GM19395 (cell line): ENCODE data around the gene FGD5.
"Not testable (repeated sequence)": the region's sequence is repeated elsewhere in the genome, so short reads cannot be mapped to it uniquely, and the experiment has no call there.

Source experiments
- ATAC-seq: cut with Tn5 transposase; IDR thresholded peaks from one replicate; pipeline ENCODE4 v1.9.1; 2021; ENCODE audit warnings: mild to moderate bottlenecking, moderate library complexity; ENCODE audit not compliant: unreplicated experiment

The FGD5 gene

DNA sequence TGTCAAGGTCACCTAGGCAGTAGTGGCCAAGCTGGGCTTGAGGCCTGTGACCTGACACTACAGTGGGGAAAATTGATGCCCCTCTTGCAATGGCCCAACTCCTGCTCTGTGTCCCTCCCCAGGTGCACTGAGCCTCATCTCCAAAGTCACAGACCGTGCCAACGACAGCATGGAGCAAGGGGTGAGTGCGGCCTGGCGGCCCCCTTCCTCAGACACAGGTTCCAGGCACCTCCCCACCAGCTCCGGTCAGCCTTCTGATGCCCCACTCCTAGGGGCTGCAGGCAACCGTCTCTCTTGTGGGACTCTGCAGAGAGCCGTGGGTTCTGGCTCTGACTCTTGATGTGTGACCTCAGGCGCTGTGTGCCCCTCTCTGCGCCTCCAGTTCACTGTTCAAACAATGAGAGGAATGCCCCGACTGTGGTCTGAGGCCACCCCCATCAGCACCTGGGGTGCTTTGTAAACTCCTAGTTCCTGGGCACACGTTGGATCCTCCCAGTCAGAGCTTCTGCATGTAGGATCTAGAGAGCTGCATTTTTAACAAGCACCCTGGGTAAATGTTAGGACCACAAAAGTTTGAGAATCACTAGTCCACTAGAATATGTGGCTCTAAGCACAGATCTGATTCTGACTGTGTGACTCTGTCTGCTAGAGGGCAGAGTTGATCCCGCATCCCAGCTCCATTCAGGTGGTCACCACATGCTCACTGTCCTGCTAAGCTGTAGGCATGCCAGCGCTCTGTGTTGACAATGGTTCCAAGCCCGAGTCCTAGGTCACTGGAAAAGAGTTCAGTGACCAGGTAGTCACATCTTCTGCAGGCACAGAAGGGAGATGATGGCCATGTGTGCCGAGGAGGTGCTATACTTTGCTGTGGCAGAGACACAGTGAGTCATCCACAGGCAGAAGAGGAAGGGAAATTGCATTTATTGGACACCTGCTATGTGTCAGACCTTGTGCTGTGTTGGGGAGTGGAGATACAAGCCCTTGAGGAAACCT, 82.4 kb downstream of the FGD5 start:
- no peak for ATAC-seq

DNA sequence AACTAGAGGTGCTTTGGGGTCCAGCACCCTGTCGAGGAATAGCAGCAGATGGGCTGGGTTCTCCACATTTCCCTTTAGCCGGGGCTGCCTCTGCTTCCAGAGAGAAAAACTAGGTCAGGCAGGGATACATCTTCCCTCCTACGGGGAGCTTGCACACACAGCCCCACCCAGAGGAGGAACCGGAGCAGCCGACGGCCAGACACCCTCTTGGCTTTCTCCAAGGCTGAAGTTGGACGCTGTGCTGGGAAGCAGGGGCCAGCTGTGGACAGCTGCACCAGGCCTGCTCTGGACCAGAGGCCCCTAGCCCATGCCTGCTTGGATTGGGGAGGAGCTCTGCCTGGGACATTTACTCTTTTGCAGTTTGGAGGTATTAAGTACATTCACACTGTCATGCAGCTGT, 84.0 kb downstream of the FGD5 start:
- ATAC-seq = no peak

DNA sequence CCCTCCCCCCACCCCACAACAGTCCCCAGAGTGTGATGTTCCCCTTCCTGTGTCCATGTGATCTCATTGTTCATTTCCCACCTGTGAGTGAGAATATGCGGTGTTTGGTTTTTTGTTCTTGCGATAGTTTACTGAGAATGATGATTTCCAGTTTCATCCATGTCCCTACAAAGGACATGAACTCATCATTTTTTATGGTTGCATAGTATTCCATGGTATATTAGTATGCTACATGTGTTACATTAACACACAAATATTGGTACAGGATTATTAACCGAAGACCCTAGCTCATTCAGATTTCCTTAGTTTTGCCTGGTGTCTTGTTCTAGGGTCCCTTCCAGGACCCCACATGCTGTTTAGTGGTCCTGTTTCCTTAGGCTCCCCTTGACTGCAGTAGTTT, 84.7 kb downstream of the FGD5 start:
- not testable (repeated sequence) for ATAC-seq

DNA sequence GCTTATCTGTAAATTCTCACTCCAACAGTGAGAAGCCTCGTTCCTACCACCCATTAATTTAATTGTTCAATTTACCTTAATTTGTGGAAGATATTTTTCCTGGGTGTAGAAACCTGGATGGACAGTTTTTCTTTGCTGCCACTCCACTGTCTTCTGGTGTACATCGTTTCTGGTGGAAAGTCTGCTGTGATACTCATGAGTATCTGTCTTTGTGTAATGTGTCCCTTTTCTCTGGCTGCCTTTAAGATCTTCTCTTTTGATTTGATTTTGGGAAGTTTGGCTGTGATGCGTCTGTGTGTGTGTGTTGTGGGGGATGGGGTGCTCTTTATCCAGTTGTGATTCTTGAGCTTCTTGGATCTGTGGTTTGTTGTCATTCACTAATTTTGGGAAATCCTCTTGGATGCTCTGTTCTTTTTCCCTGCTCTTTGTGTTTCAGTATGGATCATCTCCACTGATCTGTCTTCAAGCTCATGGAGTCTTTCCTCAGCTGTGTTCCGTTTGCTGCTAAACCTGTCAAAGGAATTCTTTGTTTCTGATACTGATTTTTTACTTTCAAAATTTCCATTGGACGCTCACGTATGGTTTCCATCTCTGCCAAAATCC, 86.4 kb downstream of the FGD5 start:
- ATAC-seq = no peak

DNA sequence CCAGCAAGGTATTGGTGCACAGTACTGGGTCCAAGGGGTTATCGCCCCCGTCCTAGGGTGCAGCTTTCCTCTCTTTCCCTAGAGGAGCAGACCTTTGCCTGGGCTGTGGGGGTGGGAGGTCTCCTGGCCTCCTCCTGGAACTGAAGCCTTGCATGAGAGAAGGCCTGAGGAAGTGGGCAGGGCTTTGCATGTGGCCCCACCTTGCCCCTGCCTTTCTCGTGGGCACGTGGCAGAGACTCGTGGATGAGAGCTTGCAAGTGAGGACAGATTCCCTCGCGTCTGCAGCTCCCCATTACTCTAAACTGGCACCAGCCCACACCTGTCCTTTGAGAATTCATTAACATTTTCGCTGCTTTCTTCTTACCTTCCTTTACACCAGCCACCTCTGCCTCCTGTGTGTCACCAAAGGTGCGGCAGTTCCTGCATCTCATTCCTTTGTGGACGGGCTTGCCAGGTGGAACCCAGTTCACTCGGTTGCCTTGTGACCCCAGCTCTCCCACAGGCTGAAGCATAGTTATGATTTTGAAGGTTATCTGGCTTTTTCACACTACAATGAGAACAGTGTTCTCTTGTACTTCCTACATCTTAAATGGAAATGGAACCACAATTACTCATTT, 87.7 kb downstream of the FGD5 start:
- ATAC-seq = no peak

GRCh38 chr3:14907043-14907966, 88.5 kb downstream of the FGD5 start:
- no peak for ATAC-seq

- no peak for ATAC-seq
These were observed 90.5 kb downstream of the FGD5 start for GRCh38 chr3:14909250-14909649.

- ATAC-seq = no peak
These were observed 92.9 kb downstream of the FGD5 start for GRCh38 chr3:14911651-14912050.

DNA sequence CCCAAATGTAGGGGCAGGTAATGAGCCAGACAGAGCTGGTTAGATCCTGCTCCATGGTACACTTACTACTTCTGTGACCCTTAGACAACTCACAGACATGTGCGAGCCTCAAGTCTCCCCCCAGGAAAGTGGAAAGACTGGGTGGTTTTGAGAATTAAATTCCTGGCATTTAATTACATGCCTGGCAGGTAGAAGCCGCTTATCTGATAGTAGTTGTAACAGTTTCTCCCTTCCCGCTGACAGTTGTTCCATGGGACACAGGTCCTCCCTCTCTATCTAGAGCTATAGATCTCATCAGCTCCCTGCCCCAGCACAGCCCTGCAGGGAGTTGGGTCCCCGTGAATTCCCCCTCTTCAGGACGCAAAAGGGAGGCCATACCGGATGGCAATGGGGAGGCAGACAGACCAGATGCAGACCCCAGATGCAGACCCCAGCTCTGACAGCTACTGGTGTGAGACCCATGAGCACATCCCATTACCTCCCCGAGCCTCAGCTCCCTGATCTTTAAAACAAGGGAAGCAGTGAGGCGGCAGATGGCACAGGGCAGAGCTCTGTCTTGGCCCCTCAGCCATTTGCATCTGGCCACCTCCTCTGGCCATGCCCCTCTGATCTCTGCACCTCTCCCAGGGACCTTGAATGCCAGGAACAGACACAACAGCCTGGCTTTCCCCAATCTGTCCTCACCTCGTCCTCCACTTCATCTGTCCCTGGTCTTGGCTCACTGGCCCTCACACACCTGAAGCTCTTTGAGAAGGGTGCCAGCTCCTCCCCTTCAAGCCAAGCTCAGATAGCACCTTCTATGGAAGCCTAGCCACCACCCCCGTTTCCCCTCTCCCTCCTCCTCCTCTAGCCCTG, 94.5 kb downstream of the FGD5 start:
- ATAC-seq = no peak

DNA sequence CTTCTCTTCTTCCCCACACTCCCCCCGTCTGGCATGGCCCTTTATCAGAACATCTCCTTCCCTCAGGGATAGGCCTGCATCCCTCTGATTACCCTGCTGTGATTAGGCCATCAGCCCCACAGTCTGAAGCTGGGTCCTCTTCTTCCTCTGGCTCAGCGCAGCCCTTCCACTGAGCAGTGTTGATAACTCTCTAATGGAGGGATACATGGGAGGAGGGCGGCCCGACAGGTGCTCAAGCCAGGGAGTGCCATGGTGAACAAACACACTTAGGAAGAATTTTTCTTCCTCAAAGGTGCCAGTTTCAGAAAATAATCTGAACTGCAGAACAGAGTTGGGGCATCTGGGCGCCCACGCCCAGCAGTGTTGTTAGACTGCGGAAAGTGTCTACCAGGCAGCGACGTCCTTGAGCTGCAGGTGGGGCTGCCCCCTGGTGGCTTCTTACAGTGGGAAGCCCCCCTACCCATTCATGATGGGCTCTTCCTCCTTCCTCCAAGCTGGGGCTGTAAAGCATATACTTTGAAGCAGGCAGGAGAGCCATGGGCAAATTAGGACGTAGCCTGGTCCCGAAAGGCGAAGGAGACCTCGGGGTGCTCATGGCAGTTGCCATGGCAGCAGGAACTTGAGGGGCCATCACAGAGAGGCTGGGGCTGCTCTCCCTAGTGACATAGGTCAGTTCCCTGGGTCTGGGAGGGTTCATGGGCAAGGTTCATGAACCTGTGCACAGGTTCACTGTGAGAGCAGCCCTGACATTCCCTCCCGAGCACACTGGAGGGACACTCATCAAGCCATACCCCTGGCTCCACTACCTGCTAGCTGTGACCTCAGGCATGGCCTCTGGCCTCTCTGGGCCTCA, 95.4 kb downstream of the FGD5 start:
- no peak for ATAC-seq

GRCh38 chr3:14914779-14915117, 96.0 kb downstream of the FGD5 start:
- no peak for ATAC-seq

DNA sequence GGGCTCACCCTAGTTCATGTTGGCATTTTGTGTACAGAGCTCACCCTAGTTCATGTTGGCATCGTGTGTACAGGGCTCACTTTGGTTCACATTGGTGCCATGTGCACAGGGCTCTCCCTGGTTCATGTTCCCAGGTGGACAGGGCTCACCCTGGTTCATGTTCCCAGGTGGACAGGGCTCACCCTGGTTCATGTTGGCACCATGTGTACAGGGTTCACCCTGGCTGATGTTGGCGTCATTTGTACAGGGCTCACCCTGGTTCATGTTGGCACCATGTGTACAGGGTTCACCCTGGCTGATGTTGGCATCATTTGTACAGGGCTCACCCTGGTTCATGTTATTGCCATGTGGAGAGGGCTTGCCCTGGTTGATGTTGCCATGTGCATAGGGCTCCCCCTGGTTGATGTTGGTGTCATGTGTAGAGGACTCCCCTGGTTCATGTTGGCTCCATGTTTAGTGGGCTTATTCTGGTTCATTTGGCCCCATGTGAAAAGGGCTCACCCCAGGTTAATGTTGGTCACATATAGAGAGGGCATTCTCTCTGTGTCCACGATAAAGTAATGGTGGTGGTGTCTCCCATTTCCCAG, 97.0 kb downstream of the FGD5 start:
- no peak for ATAC-seq

DNA sequence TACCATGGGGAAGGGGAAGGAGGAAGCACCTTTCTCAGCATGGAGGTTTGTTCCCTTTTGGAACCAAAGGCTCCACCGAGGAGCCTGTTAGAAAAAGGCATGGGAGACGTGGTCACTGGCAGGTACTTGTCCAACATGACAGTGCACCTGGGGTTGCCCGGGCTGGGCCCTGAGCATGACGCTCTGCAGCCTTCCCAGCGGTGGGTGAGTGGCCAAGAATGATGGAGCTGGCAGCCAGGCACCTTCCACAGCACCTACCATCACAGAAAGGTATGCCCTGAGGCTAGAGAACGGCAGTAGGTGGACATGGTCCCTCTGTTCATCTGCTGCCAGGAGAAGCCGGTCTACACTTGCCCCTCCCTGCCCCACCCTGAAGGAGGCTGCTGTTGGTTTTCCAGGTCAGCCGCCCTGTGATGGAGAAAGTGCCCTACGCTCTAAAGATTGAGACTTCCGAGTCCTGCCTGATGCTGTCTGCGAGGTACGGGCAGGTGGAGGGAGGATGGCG, 99.6 kb downstream of the FGD5 start:
- ATAC-seq = no peak

GRCh38 chr3:14920536-14920935, 101.8 kb downstream of the FGD5 start:
- ATAC-seq = no peak

DNA sequence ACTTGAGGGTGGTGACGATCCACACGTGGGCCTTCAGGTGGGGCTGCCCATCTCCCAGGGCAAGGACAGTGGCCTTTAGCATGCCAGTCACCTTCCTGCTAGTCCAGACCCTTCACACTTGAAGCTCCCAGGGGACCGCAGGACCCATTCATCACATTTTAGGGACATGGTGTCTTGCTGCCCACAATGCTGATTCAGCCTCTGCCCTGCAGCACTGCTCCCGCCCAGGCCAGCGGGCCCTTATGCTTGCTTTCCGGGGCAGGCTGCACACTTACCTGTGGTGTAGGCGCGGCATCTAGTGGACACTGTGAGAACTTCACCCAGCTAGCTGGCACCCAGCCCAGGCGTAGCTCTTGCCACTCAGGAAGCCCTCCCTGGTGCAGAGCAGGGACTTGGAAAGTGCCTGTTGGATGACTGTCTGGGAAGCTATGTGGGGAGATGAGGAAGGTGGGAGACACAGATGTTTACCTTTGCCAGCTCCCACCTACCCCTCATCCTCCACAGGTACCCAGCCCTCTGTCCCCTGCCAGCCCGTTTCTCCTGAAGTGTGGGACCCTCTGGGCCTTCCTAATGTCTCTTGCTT, 102.4 kb downstream of the FGD5 start:
- ATAC-seq = peak; percentile 88

DNA sequence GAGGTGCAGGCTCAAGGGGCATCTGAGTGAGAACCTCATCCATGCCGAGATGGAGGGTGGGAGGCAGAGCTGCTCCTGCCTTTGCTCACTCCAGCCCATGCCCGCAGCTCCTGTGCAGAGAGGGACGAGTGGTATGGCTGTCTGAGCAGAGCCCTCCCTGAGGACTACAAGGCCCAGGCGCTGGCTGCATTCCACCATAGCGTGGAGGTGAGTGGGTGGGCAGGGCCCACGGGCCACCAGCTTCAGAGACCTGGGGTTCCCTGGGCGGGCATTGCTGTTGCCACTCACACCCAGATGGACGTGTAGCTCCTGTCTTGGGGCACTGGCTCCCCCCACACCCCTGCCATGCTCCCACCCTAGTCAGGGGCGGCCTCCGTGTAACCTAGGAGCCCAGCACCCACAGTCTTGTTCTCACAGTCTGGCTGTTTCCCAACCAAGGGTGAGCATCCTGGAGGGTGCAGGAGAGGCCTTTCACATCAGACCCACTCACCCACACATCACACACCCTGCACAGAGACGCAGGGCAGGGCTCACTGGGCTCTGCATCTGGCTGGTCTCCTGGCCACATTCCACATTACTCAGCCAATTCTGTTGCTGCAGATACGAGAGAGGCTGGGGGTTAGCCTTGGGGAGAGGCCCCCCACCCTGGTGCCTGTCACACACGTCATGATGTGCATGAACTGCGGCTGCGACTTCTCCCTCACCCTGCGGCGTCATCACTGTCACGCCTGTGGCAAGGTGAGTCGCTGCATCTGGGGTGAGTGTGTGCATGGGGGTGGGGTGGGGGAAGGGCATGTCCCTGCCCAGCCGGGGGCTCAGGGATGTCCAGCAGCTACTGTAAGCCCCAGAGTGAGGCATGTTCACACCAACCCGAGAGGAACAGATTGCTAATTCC, 103.3 kb downstream of the FGD5 start:
- no peak for ATAC-seq

- no peak for ATAC-seq
These were observed 104.1 kb downstream of the FGD5 start for GRCh38 chr3:14922863-14923262.
